Measurements from ENCODE around the gene NBPF11. TPM values are rescaled to one million over a fixed set of nuclear protein-coding genes. Genes with fewer than 3 reads are reported as not detected.
"Not testable (repeated sequence)": the region's sequence is repeated elsewhere in the genome, so short reads cannot be mapped to it uniquely, and the experiment has no call there.

Gene NBPF11
- total RNA-seq, 1 experiment from 2014 or later = 4.0 TPM

DNA sequence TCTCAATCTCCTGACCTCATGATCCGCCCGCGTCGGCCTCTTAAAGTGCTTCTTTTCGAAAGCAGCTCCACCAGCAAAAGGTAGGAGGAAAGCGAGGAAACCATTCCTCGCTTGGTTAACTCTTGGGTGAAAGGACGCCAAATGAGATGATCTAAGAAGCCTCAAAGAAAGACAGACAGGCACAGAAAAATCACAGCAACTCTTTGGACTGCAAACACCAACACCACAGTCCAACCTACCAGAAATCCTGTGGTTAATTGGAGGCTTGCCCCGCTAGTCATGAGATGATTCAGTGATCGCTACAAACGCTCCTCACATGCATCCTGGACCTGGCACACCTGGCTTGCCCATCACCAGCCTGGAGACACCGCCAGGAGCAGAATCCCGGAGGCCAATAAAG, 1.1 kb downstream of the NBPF11 start:
- DNase-seq (ENCODE audit: low read depth) = peak; percentile 60

DNA sequence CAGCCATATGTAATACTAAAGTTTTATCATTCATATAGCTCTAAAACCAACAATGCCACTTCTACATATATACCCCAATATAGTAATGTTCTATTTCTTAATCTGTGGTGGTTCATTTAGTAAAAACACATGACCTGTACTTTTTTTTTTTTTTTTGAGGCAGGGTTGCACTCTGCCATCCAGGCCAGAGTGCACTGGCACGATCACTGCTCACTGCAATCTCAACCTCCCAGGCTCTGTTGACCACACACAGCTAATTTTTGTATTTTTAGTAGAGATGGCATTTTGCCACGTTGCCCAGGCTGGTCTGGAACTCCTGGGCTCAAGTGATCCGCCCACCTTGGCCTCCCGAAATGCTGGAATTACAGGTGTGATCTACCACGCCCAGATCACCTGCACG, 2.1 kb downstream of the NBPF11 start:
- not testable (repeated sequence) for DNase-seq (ENCODE audit: low read depth)

DNA sequence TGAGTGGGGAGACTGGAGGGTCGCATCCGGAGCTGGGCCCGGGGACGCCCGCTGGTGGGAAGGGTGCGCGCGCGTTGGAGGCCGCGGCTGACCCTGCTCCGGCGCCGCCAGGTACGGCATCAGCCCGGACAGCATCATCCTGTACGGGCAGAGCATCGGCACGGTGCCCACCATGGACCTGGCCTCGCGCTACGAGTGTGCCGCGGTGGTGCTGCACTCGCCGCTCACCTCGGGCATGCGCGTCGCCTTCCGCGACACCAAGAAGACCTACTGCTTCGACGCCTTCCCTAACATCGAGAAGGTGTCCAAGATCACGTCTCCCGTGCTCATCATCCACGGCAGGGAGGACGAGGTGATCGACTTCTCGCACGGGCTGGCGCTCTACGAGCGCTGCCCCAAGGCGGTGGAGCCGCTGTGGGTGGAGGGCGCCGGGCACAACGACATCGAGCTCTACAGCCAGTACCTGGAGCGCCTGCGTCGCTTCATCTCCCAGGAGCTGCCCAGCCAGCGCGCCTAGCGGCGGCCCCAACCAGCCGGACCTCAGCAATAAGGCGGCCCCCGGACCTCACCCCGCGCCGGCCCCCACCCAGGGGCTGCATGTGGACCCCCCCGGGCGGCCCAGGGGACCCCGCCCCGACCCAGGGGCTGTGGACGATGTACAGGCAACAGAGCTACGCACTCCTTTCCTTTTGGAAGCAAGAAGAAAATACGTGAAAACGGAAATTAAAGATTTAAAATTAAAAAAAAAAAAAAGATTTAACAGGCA, 2.8 kb downstream of the NBPF11 start:
- not testable (repeated sequence) for DNase-seq (ENCODE audit: low read depth)

DNA sequence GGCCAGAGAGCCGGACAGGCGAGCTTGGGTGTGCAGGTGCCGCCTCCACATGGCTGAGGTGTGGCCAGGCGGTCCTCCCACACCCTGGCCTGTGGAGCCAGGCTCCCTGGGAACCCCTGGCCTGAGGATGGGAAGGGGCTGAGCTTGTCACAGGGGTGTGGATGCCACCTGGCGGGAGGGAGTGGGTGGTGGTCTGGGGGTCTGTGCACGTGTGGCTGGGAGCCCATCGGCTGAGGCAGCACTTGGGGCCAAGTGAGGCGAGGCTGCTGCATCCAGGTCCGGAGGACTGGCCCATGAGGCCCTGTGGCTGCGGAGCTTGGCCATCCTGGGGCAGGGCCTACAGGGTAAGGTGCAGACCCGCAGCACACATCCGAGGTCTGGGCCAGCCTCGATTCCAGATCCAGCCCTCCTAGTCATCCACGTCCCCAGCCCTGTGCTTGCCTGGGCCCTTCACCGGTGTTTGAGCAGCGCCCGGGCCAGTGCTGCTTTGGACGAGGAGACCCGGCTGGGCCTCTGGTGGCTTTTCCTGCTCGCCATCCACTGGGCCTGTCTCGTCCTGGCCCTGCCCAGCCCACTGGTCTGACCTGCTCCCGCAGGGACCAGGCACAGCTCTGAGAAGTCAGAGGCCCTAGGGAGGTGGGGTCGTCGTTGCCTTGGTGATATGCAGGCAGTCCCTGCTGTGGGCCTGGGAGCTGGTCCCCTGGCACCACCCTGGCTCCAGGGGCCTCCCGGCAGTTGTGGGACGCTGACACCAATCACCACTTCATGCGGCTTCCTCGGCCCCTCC, 4.8 kb downstream of the NBPF11 start:
- not testable (repeated sequence) for DNase-seq (ENCODE audit: low read depth)

DNA sequence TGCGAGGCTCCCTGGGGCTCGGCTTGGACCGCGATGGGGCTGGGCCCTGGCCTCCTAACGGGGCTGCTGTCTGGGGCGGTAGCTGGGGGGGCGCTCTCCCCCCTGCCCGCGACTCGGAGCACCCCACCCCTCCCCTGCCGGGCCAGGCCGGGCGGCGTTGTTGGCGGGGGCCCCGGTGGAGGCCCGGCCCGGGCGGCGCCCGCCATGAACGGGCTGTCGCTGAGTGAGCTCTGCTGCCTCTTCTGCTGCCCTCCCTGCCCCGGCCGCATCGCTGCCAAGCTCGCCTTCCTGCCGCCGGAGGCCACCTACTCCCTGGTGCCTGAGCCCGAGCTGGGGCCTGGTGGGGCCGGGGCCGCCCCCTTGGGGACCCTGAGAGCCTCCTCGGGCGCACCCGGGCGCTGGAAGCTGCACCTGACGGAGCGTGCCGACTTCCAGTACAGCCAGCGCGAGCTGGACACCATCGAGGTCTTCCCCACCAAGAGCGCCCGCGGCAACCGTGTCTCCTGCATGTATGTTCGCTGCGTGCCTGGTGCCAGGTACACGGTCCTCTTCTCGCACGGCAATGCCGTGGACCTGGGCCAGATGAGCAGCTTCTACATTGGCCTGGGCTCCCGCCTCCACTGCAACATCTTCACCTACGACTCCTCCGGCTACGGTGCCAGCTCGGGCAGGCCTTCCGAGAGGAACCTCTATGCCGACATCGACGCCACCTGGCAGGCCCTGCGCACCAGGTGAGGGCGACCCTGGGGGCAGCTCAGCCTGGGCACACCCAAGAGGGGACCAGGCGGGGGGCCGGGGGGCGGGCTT, 5.7 kb downstream of the NBPF11 start:
- not testable (repeated sequence) for DNase-seq (ENCODE audit: low read depth)

DNA sequence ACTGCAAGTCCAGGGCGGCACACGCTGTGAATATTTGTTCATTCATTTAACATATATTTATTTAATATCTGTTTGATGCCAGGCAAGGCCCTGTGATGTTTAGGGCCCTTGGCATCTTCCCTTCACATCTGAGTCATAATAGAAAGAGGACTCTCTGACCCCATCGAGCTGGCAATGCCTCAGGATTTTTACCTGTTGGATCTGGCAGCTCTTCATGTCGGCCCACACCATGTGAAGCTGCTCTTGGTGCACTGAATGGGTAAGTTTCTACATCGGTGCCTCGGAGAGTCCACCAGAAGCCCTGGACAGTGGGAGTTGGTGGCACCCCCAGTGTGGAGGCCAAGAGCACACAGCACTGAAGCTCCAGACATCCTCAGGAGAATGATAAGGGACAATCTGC, 8.9 kb downstream of the NBPF11 start:
- DNase-seq (ENCODE audit: low read depth) = not testable (repeated sequence)

DNA sequence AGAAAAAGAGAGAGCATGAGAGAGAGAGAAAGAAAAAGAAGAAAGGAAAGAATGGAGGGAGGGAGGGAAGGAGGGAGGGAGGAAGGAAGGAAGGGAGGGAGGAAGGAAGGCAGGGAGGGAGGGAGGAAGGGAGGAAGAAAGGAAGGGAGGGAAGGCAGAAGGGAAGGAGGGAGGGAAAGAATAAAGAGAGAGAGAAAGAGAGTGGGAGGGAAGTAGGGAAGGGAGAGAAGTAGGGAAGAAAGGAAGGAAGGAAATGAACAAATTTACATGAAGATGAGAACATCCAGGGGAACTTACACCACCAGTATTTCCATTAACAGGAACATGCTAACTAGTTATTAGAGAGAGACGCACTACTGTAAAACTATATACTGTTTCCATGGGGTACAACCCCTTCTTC, 10.1 kb downstream of the NBPF11 start:
- DNase-seq (ENCODE audit: low read depth) = not testable (repeated sequence)

DNA sequence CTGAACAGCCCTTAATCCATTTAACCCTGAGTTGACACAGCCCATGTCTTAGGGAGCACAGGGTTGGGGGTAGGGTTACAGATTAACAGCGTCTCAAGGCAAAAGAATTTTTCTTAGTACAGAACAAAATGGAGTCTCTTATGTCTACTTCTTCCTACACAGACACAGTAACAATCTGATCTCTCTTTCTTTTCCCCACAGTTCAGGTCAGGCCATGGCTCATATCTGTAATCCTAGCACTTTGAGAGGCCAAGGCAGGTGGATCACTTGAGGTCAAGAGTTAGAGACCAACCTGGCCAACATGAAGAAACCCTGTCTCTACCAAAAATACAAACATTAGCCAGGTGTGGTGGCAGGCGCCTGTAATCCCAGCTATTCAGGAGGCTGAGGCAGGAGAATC, 13.5 kb downstream of the NBPF11 start:
- DNase-seq (ENCODE audit: low read depth) = not testable (repeated sequence)

DNA sequence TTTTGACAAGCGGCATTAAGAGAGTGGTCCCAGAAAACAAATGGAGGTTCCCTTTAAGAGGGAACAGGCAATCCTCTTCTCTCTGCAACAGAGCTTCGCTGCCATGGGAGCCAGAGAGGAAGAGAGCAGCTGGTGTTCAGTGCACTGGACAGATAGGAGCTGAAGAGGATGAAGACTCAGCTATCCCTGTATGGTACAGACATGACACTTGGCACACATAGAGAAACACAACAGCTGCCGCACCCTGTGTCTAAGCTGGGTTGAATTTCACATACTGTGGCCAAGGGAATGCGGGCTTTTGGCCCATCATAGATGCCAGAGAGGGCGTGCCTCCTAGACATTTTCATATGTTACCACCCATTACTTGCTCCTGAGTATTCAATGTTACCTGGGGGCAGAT, 29.7 kb downstream of the NBPF11 start:
- DNase-seq (ENCODE audit: low read depth) = peak; percentile 33

DNA sequence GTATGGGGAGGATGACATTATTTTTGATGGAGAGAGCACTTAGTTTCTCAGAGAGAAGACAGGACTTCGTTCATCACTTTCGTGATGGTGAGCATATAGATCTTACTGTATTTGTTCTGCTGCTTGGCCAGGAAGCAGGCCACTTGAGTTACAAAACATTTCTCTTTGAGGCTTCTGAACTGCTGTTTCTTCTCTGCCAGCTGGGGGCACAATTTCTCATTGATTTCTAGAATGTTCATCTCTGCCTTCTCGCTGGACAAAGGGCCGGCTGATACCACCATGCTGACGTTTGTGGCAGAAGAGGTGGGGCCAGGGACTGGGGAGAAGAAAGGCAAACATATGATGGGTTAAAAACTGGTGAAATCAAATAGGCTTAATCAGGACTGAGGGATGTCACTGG, 31.7 kb downstream of the NBPF11 start:
- DNase-seq (ENCODE audit: low read depth) = peak; percentile 8

DNA sequence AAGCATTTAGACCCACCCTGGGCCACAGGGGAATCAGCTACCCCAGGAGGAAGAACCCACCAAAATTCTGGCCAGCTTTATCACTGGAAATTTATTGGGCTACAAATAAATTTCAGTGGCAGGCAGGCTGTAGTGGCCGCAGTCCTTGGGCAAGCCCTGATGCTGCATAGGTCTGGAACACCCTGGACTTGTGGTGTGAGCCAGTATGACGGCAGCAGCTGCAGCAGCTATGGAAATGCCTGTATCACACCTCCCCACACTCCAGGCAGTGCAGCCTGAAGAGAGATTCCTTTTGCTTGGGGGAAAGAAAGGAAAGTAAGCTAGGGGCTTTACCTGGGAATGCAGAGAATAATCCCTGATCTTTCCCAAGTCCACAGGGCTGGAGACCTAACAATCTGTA, 56.3 kb downstream of the NBPF11 start:
- DNase-seq (ENCODE audit: low read depth) = not testable (repeated sequence)

DNA sequence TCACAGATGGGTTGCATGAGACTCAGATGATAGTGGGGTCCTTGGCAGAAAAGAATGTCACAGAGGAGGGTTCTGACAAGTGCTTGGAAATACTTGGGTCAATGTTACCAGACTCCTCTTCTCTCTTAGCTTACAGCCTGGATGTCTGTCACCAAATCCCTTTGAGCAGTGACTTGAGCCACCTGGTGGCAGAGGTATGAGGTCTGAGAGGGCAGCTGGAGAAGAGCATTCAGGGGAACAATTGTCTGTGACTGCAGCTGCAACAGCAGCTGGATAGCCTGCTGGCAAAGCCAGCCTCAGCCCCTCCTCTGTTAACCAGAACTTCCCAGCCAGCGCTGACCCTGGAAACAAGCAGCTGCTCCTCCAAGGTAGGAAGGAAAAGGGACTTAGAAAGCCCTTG, 65.9 kb downstream of the NBPF11 start:
- not testable (repeated sequence) for DNase-seq (ENCODE audit: low read depth)

DNA sequence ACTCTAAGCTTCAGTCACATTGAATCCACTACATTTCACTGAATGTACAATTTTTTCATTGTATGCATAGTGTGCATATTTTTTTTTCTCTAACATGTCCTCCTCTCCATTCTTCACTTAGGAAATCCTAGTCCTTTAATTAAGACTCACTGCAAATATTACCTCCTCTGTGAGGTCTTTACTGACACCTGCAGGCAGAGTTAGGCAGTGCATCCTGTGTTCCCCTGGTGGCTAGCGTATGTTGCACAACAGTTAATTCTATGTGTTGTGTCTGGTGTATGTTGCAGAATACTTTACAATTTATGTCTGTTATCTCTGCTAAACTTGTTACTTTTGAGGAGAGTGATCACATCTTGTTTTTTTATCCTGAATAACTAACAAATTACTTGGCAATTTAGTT, 70.9 kb downstream of the NBPF11 start:
- not testable (repeated sequence) for DNase-seq (ENCODE audit: low read depth)

DNA sequence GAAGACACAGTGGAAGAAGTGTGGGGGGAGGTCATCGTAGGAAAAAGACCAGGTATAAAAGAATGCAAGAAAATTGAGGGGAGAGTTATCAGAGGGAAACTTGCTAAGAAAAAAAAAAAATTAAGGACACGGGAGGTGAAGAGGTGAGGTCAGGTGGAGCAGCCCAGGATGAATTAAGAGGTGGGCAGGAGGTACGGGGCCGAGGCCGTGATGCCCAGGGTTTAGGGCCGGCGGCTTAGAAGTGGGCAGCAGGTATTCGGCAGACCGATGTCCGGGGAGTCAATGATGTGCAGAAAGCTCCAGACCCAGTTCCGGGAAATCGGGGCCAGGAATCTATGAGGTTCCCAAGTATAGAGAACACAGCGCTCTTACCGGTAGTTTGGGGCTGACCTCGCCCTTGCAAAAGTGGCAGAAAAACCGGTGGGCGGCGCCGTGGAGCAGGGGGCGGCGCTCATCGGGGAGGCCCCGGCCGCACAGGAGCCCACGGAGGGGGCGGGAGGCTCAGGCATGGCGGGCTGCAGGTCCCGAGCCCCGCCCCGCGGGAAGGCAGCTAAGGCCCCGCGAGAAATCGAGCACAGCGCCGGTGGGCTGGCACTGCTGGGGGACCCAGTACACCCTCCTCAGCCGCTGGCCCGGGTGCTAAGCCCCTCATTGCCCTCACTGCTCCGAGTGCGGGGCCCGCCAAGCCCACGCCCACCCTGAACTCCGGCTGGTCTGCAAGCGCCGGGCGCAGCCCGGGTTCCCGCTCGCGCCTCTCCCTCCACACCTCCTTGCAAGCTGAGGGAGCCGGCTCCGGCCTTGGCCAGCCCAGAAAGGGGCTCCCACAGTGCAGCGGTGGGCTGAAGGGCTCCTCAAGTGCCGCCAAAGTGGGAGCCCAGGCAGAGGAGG, 73.2 kb downstream of the NBPF11 start:
- DNase-seq (ENCODE audit: low read depth) = not testable (repeated sequence)

DNA sequence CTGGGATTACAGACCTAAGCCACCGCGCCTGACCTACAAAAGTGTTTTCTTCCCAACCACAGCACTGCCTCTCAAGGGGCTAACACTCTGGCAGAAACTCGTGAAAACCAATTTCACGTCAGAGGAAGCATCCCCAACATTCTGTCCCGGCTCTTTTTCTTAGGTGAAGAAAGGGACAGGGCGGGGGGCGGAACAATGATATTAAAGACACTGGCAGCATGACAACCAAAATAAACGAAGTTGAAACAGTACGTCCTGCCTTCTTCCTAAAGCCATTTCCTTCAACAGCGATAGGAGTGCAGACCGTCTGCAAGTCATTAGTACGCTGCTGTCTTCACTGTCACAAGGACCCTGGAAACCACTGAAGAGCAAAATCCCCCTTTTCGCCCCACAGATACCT, 74.0 kb downstream of the NBPF11 start:
- not testable (repeated sequence) for DNase-seq (ENCODE audit: low read depth)

DNA sequence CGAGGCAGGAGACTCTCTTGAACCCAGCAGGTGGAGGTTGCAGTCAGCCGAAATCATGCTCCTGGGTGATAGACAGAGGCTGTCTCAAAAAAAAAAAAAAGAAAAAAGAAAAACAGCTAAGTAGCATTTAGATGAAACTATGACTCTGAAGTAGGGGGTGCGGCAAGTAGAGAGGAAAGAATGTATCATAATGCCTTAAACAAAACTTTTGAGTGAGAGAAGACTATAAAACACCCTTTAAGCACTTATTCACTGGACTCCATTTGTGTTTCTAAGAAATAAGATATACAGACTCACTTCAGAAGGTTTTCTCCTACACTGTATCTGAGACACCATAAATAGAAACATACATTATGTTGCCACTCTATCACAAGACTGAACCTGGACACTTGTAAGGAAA, 74.6 kb downstream of the NBPF11 start:
- DNase-seq (ENCODE audit: low read depth) = not testable (repeated sequence)

DNA sequence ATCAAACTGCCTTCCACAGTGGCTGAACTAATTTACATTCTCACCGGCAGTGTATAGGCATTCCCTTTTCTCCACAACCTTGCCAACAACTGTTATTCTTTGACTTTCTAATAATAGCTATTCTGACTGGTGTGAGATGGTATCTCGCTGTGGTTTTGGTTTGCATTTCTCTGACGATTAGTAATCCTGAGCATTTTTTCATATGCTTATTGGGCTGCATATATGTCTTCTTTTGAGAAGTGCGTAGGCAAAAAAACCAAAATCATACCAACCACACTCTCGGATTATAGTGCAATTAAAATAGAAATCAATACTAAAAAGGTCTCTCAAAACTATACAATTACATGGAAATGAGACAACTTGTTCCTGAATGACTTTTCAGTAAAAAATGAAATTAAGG, 78.7 kb downstream of the NBPF11 start:
- DNase-seq (ENCODE audit: low read depth) = not testable (repeated sequence)

DNA sequence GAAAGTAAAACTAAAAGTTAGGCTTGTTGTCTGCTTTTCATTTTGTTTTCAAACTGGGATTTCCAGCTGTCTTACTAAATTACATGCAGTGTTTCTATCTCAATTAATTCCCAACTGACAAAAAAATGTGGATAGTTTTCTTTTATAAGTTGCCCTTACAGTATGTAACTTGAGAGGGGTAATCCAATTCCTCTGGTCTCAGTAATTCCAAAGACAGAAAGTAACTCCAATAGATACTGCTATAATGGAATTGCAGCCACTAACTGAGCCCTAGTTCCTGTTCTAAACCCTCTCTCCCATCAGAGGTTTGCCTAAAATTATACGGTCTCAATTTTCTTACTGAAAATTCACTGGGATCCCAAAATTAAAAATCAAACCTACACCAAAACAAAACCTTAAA, 83.5 kb downstream of the NBPF11 start:
- not testable (repeated sequence) for DNase-seq (ENCODE audit: low read depth)

DNA sequence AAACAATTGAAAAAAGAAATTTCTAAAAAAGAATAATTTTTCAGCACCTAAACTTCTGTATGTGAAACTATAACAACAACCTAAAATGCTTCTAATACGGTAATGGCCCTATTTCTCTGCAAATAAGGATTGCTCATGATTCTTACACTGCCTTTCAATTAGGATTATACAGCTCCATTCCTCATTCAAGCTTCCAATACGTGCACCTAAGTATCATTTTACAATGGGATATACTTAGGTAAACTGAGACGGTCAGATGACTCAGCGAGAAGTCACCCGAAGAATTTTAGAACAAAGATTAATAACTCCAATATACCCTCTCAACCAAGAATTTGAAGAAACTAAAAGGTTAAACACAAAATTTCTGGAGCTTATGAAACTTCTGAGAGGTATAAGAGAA, 83.9 kb downstream of the NBPF11 start:
- DNase-seq (ENCODE audit: low read depth) = not testable (repeated sequence)

DNA sequence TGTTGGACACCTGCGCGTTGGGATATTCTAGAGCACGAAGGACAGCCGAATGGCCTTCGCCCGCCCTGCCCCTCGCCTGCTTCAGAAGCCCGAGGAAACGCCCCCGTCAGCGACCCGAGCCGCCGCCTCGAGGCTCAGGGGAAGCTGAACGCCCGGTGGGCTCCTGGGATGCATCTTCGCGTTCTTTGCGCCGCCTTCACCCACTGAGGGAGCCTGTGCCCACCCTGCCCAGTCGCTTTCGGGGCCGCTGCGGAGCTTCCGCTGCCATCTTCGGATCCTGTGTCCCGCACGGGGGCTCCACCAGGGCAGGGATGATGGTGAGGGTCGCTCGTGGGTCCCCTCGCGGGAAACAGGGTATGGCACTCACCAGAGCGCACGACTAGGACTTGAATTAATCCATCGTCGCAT, 91.8 kb downstream of the NBPF11 start:
- DNase-seq (ENCODE audit: low read depth) = not testable (repeated sequence)

DNA sequence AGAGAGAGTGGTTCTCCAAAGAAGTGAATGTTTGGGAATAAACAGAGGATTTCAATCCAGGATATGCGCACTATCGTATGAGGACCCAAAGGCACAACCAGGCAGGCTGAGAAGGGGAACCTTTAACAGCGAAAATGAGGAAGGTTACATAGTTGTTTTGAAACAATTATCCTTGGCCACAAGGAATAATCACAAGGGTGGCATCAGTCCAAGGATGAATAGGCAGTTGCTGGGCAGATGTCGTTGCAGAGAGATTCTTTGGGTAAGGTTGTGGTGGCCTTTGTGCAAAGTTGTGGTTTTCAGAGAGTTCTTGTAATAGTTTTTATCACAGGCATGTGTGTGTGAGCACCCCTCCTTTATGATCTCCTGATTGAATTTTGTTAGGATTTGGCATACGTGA, 94.7 kb downstream of the NBPF11 start:
- peak; percentile 72 for DNase-seq (ENCODE audit: low read depth)

Data from LHCN-M2 (cell line).